ENCODE measurements around the gene NDEL1.

GRCh38 chr17:8481089-8481488, 45.4 kb downstream of the NDEL1 start:
- TF ChIP-seq YY1 (tag by site-specific recombination; IDR thresholded peaks at IDR 0.05) (no peak), TCF7L2 (IDR thresholded peaks at IDR 0.05; ENCODE audit: borderline replicate concordance, low read depth, low read length) (no peak), ZNF23 (tag by site-specific recombination; IDR thresholded peaks at IDR 0.05; ENCODE audit: borderline replicate concordance) (no peak), ZFP41 (tag by site-specific recombination; IDR thresholded peaks at IDR 0.05; ENCODE audit: borderline replicate concordance) (no peak), SP7 (tag by site-specific recombination; IDR thresholded peaks at IDR 0.05) (no peak), ZNF239 (tag by site-specific recombination; IDR thresholded peaks at IDR 0.05) (no peak), ZNF660 (tag by site-specific recombination; IDR thresholded peaks at IDR 0.05) (no peak), ZNF335 (tag by site-specific recombination; conservative IDR thresholded peaks at IDR 0.05) (no peak)
- TF ChIP-seq, protein P1, sequence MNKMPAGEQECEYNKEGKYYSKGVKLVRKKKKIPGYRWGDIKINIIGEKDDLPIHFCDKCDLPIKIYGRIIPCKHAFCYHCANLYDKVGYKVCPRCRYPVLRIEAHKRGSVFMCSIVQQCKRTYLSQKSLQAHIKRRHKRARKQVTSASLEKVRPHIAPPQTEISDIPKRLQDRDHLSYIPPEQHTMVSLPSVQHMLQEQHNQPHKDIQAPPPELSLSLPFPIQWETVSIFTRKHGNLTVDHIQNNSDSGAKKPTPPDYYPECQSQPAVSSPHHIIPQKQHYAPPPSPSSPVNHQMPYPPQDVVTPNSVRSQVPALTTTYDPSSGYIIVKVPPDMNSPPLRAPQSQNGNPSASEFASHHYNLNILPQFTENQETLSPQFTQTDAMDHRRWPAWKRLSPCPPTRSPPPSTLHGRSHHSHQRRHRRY (tag by site-specific recombination; IDR thresholded peaks at IDR 0.05): no peak
- TF ChIP-seq, protein P2, sequence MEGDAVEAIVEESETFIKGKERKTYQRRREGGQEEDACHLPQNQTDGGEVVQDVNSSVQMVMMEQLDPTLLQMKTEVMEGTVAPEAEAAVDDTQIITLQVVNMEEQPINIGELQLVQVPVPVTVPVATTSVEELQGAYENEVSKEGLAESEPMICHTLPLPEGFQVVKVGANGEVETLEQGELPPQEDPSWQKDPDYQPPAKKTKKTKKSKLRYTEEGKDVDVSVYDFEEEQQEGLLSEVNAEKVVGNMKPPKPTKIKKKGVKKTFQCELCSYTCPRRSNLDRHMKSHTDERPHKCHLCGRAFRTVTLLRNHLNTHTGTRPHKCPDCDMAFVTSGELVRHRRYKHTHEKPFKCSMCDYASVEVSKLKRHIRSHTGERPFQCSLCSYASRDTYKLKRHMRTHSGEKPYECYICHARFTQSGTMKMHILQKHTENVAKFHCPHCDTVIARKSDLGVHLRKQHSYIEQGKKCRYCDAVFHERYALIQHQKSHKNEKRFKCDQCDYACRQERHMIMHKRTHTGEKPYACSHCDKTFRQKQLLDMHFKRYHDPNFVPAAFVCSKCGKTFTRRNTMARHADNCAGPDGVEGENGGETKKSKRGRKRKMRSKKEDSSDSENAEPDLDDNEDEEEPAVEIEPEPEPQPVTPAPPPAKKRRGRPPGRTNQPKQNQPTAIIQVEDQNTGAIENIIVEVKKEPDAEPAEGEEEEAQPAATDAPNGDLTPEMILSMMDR (tag by site-specific recombination; IDR thresholded peaks at IDR 0.05): no peak

Data from HEK293 (cell line).